Measurements from ENCODE around the gene TOX4.

TOX4 gene

DNA sequence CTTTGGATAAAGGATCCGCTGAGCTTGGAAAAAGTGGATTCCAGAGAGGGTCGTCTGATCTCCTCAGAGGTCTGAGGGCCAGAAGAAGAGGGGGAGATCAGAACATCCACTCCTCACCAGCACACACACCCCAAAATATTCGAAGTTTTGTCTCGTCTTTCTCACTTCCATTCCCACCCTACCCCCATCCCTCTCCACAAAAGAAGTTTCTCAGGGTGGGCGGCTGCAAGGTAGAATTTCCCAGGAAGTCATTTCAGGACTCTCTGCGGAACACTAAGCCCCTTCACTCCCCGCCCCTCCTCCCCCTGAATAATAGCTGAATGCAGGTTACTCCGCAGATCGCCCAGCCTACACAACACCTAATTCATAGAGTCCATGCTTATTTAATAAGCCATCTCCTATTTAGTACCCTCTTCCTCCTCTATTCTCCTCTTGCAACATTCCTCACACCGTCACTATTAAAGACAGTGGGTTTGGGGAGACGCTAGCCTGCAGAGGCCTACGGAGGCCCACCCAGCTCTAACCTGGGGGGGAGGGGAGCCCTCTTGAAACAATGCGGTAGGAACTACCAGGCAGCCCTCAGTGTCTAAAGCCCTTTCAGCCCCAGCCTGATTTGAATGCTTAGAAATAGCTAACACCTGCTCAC, 49.8 kb downstream of the TOX4 start:
- Histone ChIP-seq H3K4me1 (ENCODE audit: low read depth, poor library complexity, severe bottlenecking) (peaks cover 5% of the 10 kb centered on the region), H3K27me3 (ENCODE audit: insufficient read depth, low read depth) (no peaks in the 10 kb centered on the region), H2AFZ (ENCODE audit: low read depth) (no peak overlapping the region), H3K4me3 (IDR thresholded peaks at IDR 0.05; ENCODE audit: insufficient read depth, low read depth, low read length) (no peak overlapping the region), H4K20me1 (ENCODE audit: insufficient read depth) (no peaks in the 10 kb centered on the region), H3K27ac (no peak overlapping the region), H3K4me2 (no peak overlapping the region), H3K36me3 (ENCODE audit: insufficient read depth) (no peaks in the 10 kb centered on the region), H3K79me2 (ENCODE audit: insufficient read depth, low read depth) (no peaks in the 10 kb centered on the region), H3K9ac (no peak overlapping the region)
- TF ChIP-seq, protein P1, sequence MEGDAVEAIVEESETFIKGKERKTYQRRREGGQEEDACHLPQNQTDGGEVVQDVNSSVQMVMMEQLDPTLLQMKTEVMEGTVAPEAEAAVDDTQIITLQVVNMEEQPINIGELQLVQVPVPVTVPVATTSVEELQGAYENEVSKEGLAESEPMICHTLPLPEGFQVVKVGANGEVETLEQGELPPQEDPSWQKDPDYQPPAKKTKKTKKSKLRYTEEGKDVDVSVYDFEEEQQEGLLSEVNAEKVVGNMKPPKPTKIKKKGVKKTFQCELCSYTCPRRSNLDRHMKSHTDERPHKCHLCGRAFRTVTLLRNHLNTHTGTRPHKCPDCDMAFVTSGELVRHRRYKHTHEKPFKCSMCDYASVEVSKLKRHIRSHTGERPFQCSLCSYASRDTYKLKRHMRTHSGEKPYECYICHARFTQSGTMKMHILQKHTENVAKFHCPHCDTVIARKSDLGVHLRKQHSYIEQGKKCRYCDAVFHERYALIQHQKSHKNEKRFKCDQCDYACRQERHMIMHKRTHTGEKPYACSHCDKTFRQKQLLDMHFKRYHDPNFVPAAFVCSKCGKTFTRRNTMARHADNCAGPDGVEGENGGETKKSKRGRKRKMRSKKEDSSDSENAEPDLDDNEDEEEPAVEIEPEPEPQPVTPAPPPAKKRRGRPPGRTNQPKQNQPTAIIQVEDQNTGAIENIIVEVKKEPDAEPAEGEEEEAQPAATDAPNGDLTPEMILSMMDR (conservative IDR thresholded peaks at IDR 0.05; ENCODE audit: low read depth, low read length) = no peak

DNA sequence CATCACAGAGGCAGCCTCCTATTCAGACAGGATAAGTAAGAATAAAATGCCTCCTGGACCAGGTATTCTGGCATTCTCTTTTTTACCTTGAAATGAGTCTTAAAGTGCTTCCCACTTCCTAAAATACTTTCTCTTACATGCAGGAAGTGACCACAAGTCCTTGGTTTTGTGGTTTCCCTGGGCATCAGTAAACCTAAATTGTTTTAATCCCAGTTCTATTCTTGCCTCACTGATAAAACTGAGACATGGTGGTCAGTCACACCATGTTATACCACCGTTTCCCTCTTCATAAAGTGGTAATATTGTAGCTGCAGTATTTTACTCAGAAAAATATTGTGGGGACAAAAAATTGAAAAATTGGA, 50.3 kb downstream of the TOX4 start:
- no peaks in the 10 kb centered on the region for H4K20me1 ChIP-seq (ENCODE audit: insufficient read depth)
- H3K4me2 ChIP-seq = no peak overlapping the region
- H2AFZ ChIP-seq (ENCODE audit: low read depth) = no peak overlapping the region
- H3K27me3 ChIP-seq (ENCODE audit: insufficient read depth, low read depth) = no peaks in the 10 kb centered on the region
- no peaks in the 10 kb centered on the region for H3K36me3 ChIP-seq (ENCODE audit: insufficient read depth)
- peaks cover 5% of the 10 kb centered on the region for H3K4me1 ChIP-seq (ENCODE audit: low read depth, poor library complexity, severe bottlenecking)
- TF ChIP-seq, protein P1 (conservative IDR thresholded peaks at IDR 0.05; ENCODE audit: low read depth, low read length) = no peak
- H3K79me2 ChIP-seq (ENCODE audit: insufficient read depth, low read depth) = no peaks in the 10 kb centered on the region
- H3K27ac ChIP-seq = no peak overlapping the region
- H3K4me3 ChIP-seq (IDR thresholded peaks at IDR 0.05; ENCODE audit: insufficient read depth, low read depth, low read length) = no peak overlapping the region
- H3K9ac ChIP-seq = no peak overlapping the region

DNA sequence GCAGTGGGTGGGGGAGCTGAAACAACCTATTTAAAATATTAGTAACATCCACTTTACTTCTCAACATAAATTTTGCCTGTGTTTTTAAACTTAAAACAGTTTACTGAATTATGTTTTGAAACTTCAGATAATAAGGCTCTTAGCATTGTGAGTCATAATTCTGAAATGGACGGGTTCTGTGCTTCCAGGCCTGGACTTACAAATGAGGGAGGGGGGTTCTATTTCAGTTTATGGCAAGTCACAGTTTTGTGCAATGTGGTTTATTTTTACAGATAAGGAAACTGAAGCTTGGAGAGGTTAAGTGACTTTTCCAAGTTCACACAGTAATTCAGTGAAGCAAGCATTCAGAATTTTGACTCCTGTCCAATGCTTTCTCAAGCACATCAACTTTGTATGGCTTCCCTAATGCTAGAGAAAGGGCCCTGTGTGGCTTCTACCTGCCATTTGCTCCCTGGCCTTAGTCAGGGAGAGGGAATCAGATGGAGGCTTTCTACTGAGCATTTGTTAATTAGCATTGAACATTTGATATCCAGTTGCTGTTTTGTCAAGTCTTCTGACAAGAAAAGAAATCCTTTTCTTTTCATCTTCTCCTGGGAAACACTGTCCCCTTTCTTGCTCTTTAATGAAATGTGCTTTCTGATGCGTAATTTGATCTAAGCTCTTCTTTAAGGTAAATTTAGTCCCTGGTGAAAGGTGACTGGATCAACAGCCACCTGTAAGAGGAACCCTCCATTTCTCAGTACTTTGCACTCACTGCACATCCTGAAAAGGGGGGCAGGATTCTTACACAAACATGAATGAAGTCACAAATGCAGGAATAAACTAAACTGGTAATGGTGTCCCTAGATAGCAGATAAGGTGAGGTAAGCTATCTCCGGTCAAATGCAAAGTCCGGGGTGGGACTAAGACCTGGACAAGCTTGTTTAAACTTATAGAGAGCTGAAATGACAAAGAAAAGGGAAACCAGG, 51.7 kb downstream of the TOX4 start:
- no peak overlapping the region for H3K27ac ChIP-seq
- H3K36me3 ChIP-seq (ENCODE audit: insufficient read depth) = no peaks in the 10 kb centered on the region
- H3K4me2 ChIP-seq = no peak overlapping the region
- H3K27me3 ChIP-seq (ENCODE audit: insufficient read depth, low read depth) = no peaks in the 10 kb centered on the region
- H3K4me1 ChIP-seq (ENCODE audit: low read depth, poor library complexity, severe bottlenecking) = peaks cover 5% of the 10 kb centered on the region
- no peak overlapping the region for H3K4me3 ChIP-seq (IDR thresholded peaks at IDR 0.05; ENCODE audit: insufficient read depth, low read depth, low read length)
- H3K79me2 ChIP-seq (ENCODE audit: insufficient read depth, low read depth) = no peaks in the 10 kb centered on the region
- H2AFZ ChIP-seq (ENCODE audit: low read depth) = no peak overlapping the region
- TF ChIP-seq, protein P1 (conservative IDR thresholded peaks at IDR 0.05; ENCODE audit: low read depth, low read length) = no peak
- H3K9ac ChIP-seq = no peak overlapping the region
- no peaks in the 10 kb centered on the region for H4K20me1 ChIP-seq (ENCODE audit: insufficient read depth)

DNA sequence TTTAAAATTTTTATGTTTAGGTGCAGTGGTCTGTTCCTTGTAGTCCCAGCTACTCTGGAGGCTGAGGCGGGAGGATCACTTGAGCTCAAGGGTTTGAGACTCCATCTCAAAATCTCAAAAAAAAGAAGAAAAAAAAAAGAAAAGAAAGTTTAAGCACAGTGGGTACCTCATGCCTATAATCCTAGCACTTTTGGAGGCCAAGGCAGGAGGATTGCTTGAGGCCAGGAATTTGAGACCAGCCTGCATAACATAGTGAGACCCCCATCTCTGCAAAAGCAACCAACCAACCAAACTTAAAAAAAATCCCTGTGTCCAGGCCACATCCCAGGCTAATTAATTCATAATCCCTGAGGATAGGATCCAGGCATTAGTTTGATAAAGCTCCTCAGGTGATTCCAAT, 52.5 kb downstream of the TOX4 start:
- Histone ChIP-seq H3K27me3 (ENCODE audit: insufficient read depth, low read depth) (no peaks in the 10 kb centered on the region), H2AFZ (ENCODE audit: low read depth) (no peak overlapping the region), H3K4me1 (ENCODE audit: low read depth, poor library complexity, severe bottlenecking) (peaks cover 5% of the 10 kb centered on the region), H3K9ac (no peak overlapping the region), H3K4me3 (IDR thresholded peaks at IDR 0.05; ENCODE audit: insufficient read depth, low read depth, low read length) (no peak overlapping the region), H3K27ac (no peak overlapping the region), H4K20me1 (ENCODE audit: insufficient read depth) (no peaks in the 10 kb centered on the region), H3K36me3 (ENCODE audit: insufficient read depth) (no peaks in the 10 kb centered on the region), H3K79me2 (ENCODE audit: insufficient read depth, low read depth) (no peaks in the 10 kb centered on the region), H3K4me2 (no peak overlapping the region)
- TF ChIP-seq, protein P1 (conservative IDR thresholded peaks at IDR 0.05; ENCODE audit: low read depth, low read length) = no peak

Measured in KMS-11 (cell line).